ENCODE data around the gene ZBBX. TPM values are rescaled to one million over a fixed set of nuclear protein-coding genes. Genes with fewer than 3 reads are reported as not detected.

ZBBX gene
- total RNA-seq, 1 experiment from 2014 or later: not detected

DNA sequence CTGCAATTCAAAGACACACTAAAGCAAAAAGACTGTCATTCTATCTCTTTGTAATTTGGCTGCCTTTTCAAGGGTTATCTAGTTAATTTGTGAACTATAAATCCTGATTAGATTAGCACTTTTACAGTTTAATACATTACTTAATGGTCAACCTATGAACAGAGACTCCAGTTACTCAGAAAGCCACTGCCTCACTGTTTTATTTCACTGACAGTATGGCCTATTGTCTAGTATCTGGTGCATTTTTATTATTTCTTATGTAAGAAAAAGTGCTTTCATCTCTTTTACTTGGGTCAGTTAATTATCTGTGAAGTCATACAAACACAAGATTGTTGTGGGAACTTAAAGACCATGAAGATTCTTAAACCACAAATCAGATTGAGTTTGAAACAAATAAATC is 133.8 kb downstream of the ZBBX start:
- Histone ChIP-seq H2AFZ (ENCODE audit: low read length) (no peak overlapping the region), H3K4me2 (ENCODE audit: low read depth, low read length, poor library complexity, severe bottlenecking) (no peak overlapping the region), H3K4me1 (ENCODE audit: low read length) (no peaks in the 10 kb centered on the region), H3K9me2 (replicated peaks; ENCODE audit: insufficient read depth, low read length) (no peaks in the 10 kb centered on the region), H3K27ac (ENCODE audit: low read length) (no peak overlapping the region), H3K79me2 (ENCODE audit: low read length) (no peaks in the 10 kb centered on the region), H4K20me1 (ENCODE audit: insufficient read depth, low read depth, low read length) (no peaks in the 10 kb centered on the region), H3K9me3 (ENCODE audit: low read length) (no peaks in the 10 kb centered on the region), H3K9ac (ENCODE audit: low read length) (no peak overlapping the region), H3K36me3 (ENCODE audit: insufficient read depth, low read length) (no peaks in the 10 kb centered on the region), H3K27me3 (ENCODE audit: low read length) (no peaks in the 10 kb centered on the region), H3K4me3 (ENCODE audit: low read length) (no peak overlapping the region)
- DNase-seq: no peak

- Histone ChIP-seq H3K79me2 (ENCODE audit: low read length) (no peaks in the 10 kb centered on the region), H3K9me2 (replicated peaks; ENCODE audit: insufficient read depth, low read length) (no peaks in the 10 kb centered on the region; the same call in 1 of the 2 replicates), H3K4me2 (ENCODE audit: low read depth, low read length, poor library complexity, severe bottlenecking) (no peak overlapping the region), H4K20me1 (ENCODE audit: insufficient read depth, low read depth, low read length) (no peaks in the 10 kb centered on the region), H3K36me3 (ENCODE audit: insufficient read depth, low read length) (no peaks in the 10 kb centered on the region), H2AFZ (ENCODE audit: low read length) (no peak overlapping the region), H3K9me3 (ENCODE audit: low read length) (no peaks in the 10 kb centered on the region), H3K27me3 (ENCODE audit: low read length) (no peaks in the 10 kb centered on the region), H3K27ac (ENCODE audit: low read length) (no peak overlapping the region), H3K9ac (ENCODE audit: low read length) (no peak overlapping the region), H3K4me3 (ENCODE audit: low read length) (no peak overlapping the region), H3K4me1 (ENCODE audit: low read length) (no peaks in the 10 kb centered on the region)
- no peak for DNase-seq
Measured at GRCh38 chr3:167241048-167241845, 138.8 kb downstream of the ZBBX start.

DNA sequence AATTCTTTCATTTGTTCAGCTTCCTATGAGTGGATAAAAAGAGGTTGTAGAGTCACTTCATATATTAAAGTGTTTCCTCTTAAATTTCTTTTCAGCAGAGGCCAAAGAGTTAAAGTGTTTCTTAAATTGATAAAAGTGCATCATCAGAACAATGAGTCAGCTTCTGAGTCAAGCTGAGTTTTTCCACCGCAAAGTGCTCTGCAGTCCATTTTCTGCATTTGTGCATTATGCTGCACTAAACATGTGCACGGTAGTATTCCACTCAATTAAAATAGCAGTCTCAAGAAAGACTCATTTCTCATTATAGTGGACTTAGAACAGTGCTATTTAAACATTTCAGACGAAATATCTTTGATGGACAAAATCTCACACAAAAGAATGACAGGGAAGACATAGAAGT is 152.0 kb downstream of the ZBBX start:
- H3K79me2 ChIP-seq (ENCODE audit: low read length): no peaks in the 10 kb centered on the region
- H3K27me3 ChIP-seq (ENCODE audit: low read length): no peaks in the 10 kb centered on the region
- no peak overlapping the region for H3K9ac ChIP-seq (ENCODE audit: low read length)
- no peaks in the 10 kb centered on the region; the same call in 1 of the 2 replicates for H3K9me2 ChIP-seq (replicated peaks; ENCODE audit: insufficient read depth, low read length)
- H3K36me3 ChIP-seq (ENCODE audit: insufficient read depth, low read length): no peaks in the 10 kb centered on the region
- no peaks in the 10 kb centered on the region for H3K9me3 ChIP-seq (ENCODE audit: low read length)
- no peak overlapping the region for H3K4me2 ChIP-seq (ENCODE audit: low read depth, low read length, poor library complexity, severe bottlenecking)
- no peak overlapping the region for H2AFZ ChIP-seq (ENCODE audit: low read length)
- no peak overlapping the region for H3K27ac ChIP-seq (ENCODE audit: low read length)
- no peak for DNase-seq
- no peak overlapping the region for H3K4me3 ChIP-seq (ENCODE audit: low read length)
- no peaks in the 10 kb centered on the region for H4K20me1 ChIP-seq (ENCODE audit: insufficient read depth, low read depth, low read length)
- H3K4me1 ChIP-seq (ENCODE audit: low read length): no peaks in the 10 kb centered on the region

DNA sequence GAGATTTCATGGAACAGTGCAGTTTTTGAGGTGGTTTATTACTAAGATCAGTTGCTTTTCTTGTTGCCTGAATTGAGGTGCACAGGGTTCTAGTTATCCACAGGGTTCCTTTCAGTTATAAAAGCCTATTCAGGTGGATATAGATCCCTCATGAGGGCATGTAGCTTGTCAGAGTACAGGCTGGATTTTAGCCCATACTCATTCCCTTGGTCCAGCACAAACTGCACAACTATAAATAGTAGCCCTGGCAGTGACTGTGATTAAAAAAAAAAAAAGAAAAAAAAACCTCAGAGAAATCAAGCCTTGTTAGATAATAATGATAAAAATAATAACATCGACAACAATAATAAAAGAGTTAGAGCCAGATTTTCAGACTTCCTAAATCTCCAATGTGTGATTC is 154.3 kb downstream of the ZBBX start:
- Histone ChIP-seq H3K79me2 (ENCODE audit: low read length) (no peaks in the 10 kb centered on the region), H2AFZ (ENCODE audit: low read length) (no peak overlapping the region), H3K36me3 (ENCODE audit: insufficient read depth, low read length) (no peaks in the 10 kb centered on the region), H3K9ac (ENCODE audit: low read length) (no peak overlapping the region), H3K27ac (ENCODE audit: low read length) (no peak overlapping the region), H3K4me2 (ENCODE audit: low read depth, low read length, poor library complexity, severe bottlenecking) (no peak overlapping the region), H3K27me3 (ENCODE audit: low read length) (no peaks in the 10 kb centered on the region), H3K4me1 (ENCODE audit: low read length) (no peaks in the 10 kb centered on the region), H3K9me2 (replicated peaks; ENCODE audit: insufficient read depth, low read length) (no peaks in the 10 kb centered on the region), H3K9me3 (ENCODE audit: low read length) (no peaks in the 10 kb centered on the region), H3K4me3 (ENCODE audit: low read length) (no peak overlapping the region), H4K20me1 (ENCODE audit: insufficient read depth, low read depth, low read length) (no peaks in the 10 kb centered on the region)
- DNase-seq: no peak

DNA sequence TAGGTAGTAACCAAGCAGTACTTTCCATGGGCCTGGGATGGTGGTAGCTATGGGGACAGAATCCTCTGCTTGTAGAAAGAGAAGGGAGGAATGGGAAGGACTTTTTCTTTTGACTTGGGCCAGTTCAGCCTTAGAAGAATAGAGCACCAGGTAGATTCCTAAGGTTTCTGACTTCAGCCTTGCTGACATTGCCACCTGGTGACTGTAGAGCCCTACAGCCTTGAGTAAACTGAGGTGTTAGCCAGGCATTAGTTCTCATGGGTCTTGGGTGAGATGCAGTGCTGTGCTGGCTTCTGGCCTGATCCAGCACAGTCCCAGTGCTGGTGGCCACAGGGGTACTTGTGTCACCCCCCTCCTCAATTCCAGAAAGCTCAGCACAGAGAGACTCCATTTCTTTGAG is 171.1 kb downstream of the ZBBX start:
- Histone ChIP-seq H4K20me1 (ENCODE audit: insufficient read depth, low read depth, low read length) (no peaks in the 10 kb centered on the region), H3K36me3 (ENCODE audit: insufficient read depth, low read length) (no peaks in the 10 kb centered on the region), H3K9ac (ENCODE audit: low read length) (no peak overlapping the region), H3K4me2 (ENCODE audit: low read depth, low read length, poor library complexity, severe bottlenecking) (no peak overlapping the region), H3K4me3 (ENCODE audit: low read length) (no peak overlapping the region), H3K9me3 (ENCODE audit: low read length) (no peaks in the 10 kb centered on the region), H3K79me2 (ENCODE audit: low read length) (no peaks in the 10 kb centered on the region), H3K27ac (ENCODE audit: low read length) (no peak overlapping the region), H3K9me2 (replicated peaks; ENCODE audit: insufficient read depth, low read length) (no peaks in the 10 kb centered on the region), H2AFZ (ENCODE audit: low read length) (no peak overlapping the region), H3K27me3 (ENCODE audit: low read length) (no peaks in the 10 kb centered on the region), H3K4me1 (ENCODE audit: low read length) (no peaks in the 10 kb centered on the region)
- DNase-seq: no peak

GRCh38 chr3:167203062-167203461 is 177.0 kb downstream of the ZBBX start:
- Histone ChIP-seq H4K20me1 (ENCODE audit: insufficient read depth, low read depth, low read length) (no peaks in the 10 kb centered on the region), H3K36me3 (ENCODE audit: insufficient read depth, low read length) (no peaks in the 10 kb centered on the region), H3K27ac (ENCODE audit: low read length) (no peak overlapping the region), H3K27me3 (ENCODE audit: low read length) (no peaks in the 10 kb centered on the region), H3K4me1 (ENCODE audit: low read length) (no peaks in the 10 kb centered on the region), H2AFZ (ENCODE audit: low read length) (no peak overlapping the region), H3K79me2 (ENCODE audit: low read length) (no peaks in the 10 kb centered on the region), H3K9ac (ENCODE audit: low read length) (no peak overlapping the region), H3K4me2 (ENCODE audit: low read depth, low read length, poor library complexity, severe bottlenecking) (no peak overlapping the region), H3K9me2 (replicated peaks; ENCODE audit: insufficient read depth, low read length) (no peaks in the 10 kb centered on the region), H3K9me3 (ENCODE audit: low read length) (no peaks in the 10 kb centered on the region), H3K4me3 (ENCODE audit: low read length) (no peak overlapping the region)
- no peak for DNase-seq

GRCh38 chr3:167198949-167199600 is 181.0 kb downstream of the ZBBX start:
- H3K36me3 ChIP-seq (ENCODE audit: insufficient read depth, low read length): no peaks in the 10 kb centered on the region
- no peaks in the 10 kb centered on the region for H3K27me3 ChIP-seq (ENCODE audit: low read length)
- H3K27ac ChIP-seq (ENCODE audit: low read length): no peak overlapping the region
- no peaks in the 10 kb centered on the region for H3K9me2 ChIP-seq (replicated peaks; ENCODE audit: insufficient read depth, low read length)
- no peak overlapping the region for H3K4me2 ChIP-seq (ENCODE audit: low read depth, low read length, poor library complexity, severe bottlenecking)
- H3K4me1 ChIP-seq (ENCODE audit: low read length): no peaks in the 10 kb centered on the region
- no peak overlapping the region for H3K4me3 ChIP-seq (ENCODE audit: low read length)
- no peak for DNase-seq
- no peaks in the 10 kb centered on the region for H3K9me3 ChIP-seq (ENCODE audit: low read length)
- no peak overlapping the region for H3K9ac ChIP-seq (ENCODE audit: low read length)
- H4K20me1 ChIP-seq (ENCODE audit: insufficient read depth, low read depth, low read length): no peaks in the 10 kb centered on the region
- H3K79me2 ChIP-seq (ENCODE audit: low read length): no peaks in the 10 kb centered on the region
- no peak overlapping the region for H2AFZ ChIP-seq (ENCODE audit: low read length)

Data from Karpas-422 (cell line).